ENCODE measurements around the gene ZNF362. TPM values are rescaled to one million over a fixed set of nuclear protein-coding genes. Genes with fewer than 3 reads are reported as not detected.

The ZNF362 gene
- total and polyA plus RNA-seq, 10 of the 15 experiments (the other 5 are each of a cell fraction or from before 2014, with no cell fraction given) = 0.74 to 22.8 (median 7.4) TPM

DNA sequence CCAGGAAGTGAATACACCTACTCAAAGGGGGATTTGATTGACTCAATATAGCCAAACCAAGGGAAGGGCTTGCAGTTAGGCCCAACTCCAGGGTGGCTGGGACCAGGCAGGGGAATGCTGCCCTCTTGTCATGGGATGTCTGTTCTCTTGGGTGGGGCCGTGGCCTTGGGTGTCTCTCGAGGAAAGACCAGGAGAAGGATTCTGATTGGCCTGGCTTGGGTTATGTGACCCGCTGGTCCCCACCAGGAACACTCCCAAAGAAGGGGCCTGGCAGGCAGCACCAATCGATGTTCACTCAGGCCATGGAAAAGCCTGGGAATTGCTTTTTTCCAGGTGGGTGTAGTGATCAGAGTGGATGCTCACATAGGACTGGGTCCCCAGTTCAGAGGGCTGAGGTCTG lies 10.1 kb upstream of the ZNF362 start:
- no peak for ATAC-seq
- Histone ChIP-seq H3K79me2 (ENCODE audit: control insufficient read depth, insufficient read depth, low read length) (no peaks in the 10 kb centered on the region), H3K36me3 (ENCODE audit: control insufficient read depth in 2 of 2, insufficient read depth in 2 of 2, low read length in 1 of 2) (no peaks in the 10 kb centered on the region), H3K9ac (ENCODE audit: control insufficient read depth, insufficient read depth, low read length) (no peak overlapping the region), H3K4me2 (ENCODE audit: control insufficient read depth, insufficient read depth) (no peak overlapping the region), H3K4me1 (ENCODE audit: control insufficient read depth, insufficient read depth, low read length) (no peaks in the 10 kb centered on the region), H3K9me3 (replicated peaks; ENCODE audit: control insufficient read depth, insufficient read depth, low read length) (no peaks in the 10 kb centered on the region), H2AFZ (ENCODE audit: control insufficient read depth, low read depth, low read length) (no peak overlapping the region), H3K27me3 (replicated peaks in 1 of 2; ENCODE audit: control insufficient read depth in 2 of 2, insufficient read depth in 2 of 2, low read length in 1 of 2) (peaks cover 0 to 4% of the 10 kb centered on the region in 2 experiments; a peak in 1 of 4 replicates), H3K27ac (ENCODE audit: control insufficient read depth, insufficient read depth) (no peak overlapping the region), H4K20me1 (ENCODE audit: control insufficient read depth, insufficient read depth) (no peaks in the 10 kb centered on the region), H3K4me3 (no peak overlapping the region)
- ChIA-PET SMC1A (ENCODE audit: uncharacterized antibody, unreplicated experiment) (no interaction called here), RAD21 (ENCODE audit: unreplicated experiment) (no interaction called here), POLR2A (no interaction called here), CTCF (no interaction called here)
- FAIRE-seq = no peak
- intact Hi-C loops (cut with micrococcal nuclease; ENCODE audit: unreplicated experiment) = no loop called here
- DNase-seq (ENCODE audit: low read depth, low spot score) = no peak
- WGBS (ENCODE audit: insufficient coverage, insufficient replicate concordance, low lambda C conversion rate, missing lambda C conversion rate) = 31% methylated on average over 4 of the region's 4 CpGs
- in situ Hi-C loops (cut with MboI) = no loop called here
- TF ChIP-seq ZSCAN29 (IDR thresholded peaks at IDR 0.05) = no peak
- TF ChIP-seq, protein P1, sequence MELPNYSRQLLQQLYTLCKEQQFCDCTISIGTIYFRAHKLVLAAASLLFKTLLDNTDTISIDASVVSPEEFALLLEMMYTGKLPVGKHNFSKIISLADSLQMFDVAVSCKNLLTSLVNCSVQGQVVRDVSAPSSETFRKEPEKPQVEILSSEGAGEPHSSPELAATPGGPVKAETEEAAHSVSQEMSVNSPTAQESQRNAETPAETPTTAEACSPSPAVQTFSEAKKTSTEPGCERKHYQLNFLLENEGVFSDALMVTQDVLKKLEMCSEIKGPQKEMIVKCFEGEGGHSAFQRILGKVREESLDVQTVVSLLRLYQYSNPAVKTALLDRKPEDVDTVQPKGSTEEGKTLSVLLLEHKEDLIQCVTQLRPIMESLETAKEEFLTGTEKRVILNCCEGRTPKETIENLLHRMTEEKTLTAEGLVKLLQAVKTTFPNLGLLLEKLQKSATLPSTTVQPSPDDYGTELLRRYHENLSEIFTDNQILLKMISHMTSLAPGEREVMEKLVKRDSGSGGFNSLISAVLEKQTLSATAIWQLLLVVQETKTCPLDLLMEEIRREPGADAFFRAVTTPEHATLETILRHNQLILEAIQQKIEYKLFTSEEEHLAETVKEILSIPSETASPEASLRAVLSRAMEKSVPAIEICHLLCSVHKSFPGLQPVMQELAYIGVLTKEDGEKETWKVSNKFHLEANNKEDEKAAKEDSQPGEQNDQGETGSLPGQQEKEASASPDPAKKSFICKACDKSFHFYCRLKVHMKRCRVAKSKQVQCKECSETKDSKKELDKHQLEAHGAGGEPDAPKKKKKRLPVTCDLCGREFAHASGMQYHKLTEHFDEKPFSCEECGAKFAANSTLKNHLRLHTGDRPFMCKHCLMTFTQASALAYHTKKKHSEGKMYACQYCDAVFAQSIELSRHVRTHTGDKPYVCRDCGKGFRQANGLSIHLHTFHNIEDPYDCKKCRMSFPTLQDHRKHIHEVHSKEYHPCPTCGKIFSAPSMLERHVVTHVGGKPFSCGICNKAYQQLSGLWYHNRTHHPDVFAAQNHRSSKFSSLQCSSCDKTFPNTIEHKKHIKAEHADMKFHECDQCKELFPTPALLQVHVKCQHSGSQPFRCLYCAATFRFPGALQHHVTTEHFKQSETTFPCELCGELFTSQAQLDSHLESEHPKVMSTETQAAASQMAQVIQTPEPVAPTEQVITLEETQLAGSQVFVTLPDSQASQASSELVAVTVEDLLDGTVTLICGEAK (IDR thresholded peaks at IDR 0.05; ENCODE audit: borderline replicate concordance) = no peak
- no peak for TF ChIP-seq HDGF (IDR thresholded peaks at IDR 0.05)
- no peak for TF ChIP-seq SP1 (IDR thresholded peaks at IDR 0.05; ENCODE audit: low read depth, low read length)
- no peak for TF ChIP-seq ESRRA (IDR thresholded peaks at IDR 0.05; ENCODE audit: low read length)
- no peak for TF ChIP-seq KAT2A (conservative IDR thresholded peaks at IDR 0.05; ENCODE audit: control insufficient read depth, low read depth, low read length)
- no TSS peak for BruUV-seq (replicated peaks)

All from GM12878 (cell line).